Measurements from ENCODE around the gene UTP25. TPM values are rescaled to one million over a fixed set of nuclear protein-coding genes. Genes with fewer than 3 reads are reported as not detected.

Gene UTP25
- total RNA-seq, 1 experiment from 2014 or later: 9.5 TPM

GRCh38 chr1:209871006-209871405 lies 43.2 kb downstream of the UTP25 start:
- ChIA-PET CTCF (no interaction called here), POLR2A (no interaction called here)
- H3K27me3 ChIP-seq (ENCODE audit: control insufficient read depth, insufficient read depth, low read length): no peaks in the 10 kb centered on the region
- H3K27ac ChIP-seq (ENCODE audit: low read length): no peak overlapping the region
- intact Hi-C loops (cut with micrococcal nuclease; ENCODE audit: unreplicated experiment): no loop called here
- ATAC-seq (no peak), DNase-seq (ENCODE audit: low read depth, low spot score) (no peak)
- BruUV-seq (replicated peaks): no TSS peak
- no peaks in the 10 kb centered on the region for H3K4me1 ChIP-seq (ENCODE audit: control insufficient read depth, insufficient read depth, low read length)
- H3K4me3 ChIP-seq (ENCODE audit: low read depth in 2 of 2, low read length in 2 of 2): no peak overlapping the region
- in situ Hi-C loops (cut with HindIII; ENCODE audit: low pct_unique_long_range_greater_than_20kb, low sequenced_read_pairs): no loop called here
- no peaks in the 10 kb centered on the region for H3K9me3 ChIP-seq (ENCODE audit: control insufficient read depth, insufficient read depth, low read depth, low read length)
- no peaks in the 10 kb centered on the region for H3K36me3 ChIP-seq (ENCODE audit: control insufficient read depth, insufficient read depth, low read length)
- TF ChIP-seq REST (IDR thresholded peaks at IDR 0.05; ENCODE audit: insufficient read depth in 1 of 2, low read depth in 2 of 2, low read length in 1 of 2): no peak
- no peak for TF ChIP-seq TCF7L2 (IDR thresholded peaks at IDR 0.05; ENCODE audit: low read depth, low read length)
- no peak for TF ChIP-seq SIN3A (IDR thresholded peaks at IDR 0.05; ENCODE audit: borderline replicate concordance, insufficient read depth, low read depth, low read length)
- TF ChIP-seq POLR2AphosphoS5 (IDR thresholded peaks at IDR 0.05; ENCODE audit: low read depth, low read length): no peak

GRCh38 chr1:209871430-209871829 lies 43.7 kb downstream of the UTP25 start:
- no peak overlapping the region for H3K4me3 ChIP-seq (ENCODE audit: low read depth in 2 of 2, low read length in 2 of 2)
- no peak overlapping the region for H3K27ac ChIP-seq (ENCODE audit: low read length)
- intact Hi-C loops (cut with micrococcal nuclease; ENCODE audit: unreplicated experiment) (no loop called here), in situ Hi-C loops (cut with HindIII; ENCODE audit: low pct_unique_long_range_greater_than_20kb, low sequenced_read_pairs) (no loop called here)
- no peaks in the 10 kb centered on the region for H3K27me3 ChIP-seq (ENCODE audit: control insufficient read depth, insufficient read depth, low read length)
- H3K36me3 ChIP-seq (ENCODE audit: control insufficient read depth, insufficient read depth, low read length): no peaks in the 10 kb centered on the region
- ATAC-seq: no peak
- no peak for TF ChIP-seq REST (IDR thresholded peaks at IDR 0.05; ENCODE audit: insufficient read depth in 1 of 2, low read depth in 2 of 2, low read length in 1 of 2)
- TF ChIP-seq SIN3A (IDR thresholded peaks at IDR 0.05; ENCODE audit: borderline replicate concordance, insufficient read depth, low read depth, low read length): no peak
- TF ChIP-seq CTCF (IDR thresholded peaks at IDR 0.05): no peak
- no peak for TF ChIP-seq TCF7L2 (IDR thresholded peaks at IDR 0.05; ENCODE audit: low read depth, low read length)
- H3K9me3 ChIP-seq (ENCODE audit: control insufficient read depth, insufficient read depth, low read depth, low read length): no peaks in the 10 kb centered on the region
- CTCF ChIA-PET: no interaction called here
- POLR2A ChIA-PET: no interaction called here
- no TSS peak for BruUV-seq (replicated peaks)
- DNase-seq (ENCODE audit: low read depth, low spot score): no peak
- no peaks in the 10 kb centered on the region for H3K4me1 ChIP-seq (ENCODE audit: control insufficient read depth, insufficient read depth, low read length)

Measured in Panc1 (cell line).